NCI-H2029 (cell line): Measurements from ENCODE around the gene SMARCC2.
A peak's percentile ranks its signal among the peaks of the same experiment; 100 is the strongest.

Experiments
- DNase-seq: peaks from one replicate; lab custom pipeline; 2025; lab: John Stamatoyannopoulos, UW

The SMARCC2 gene

GRCh38 chr12:56189099-56189917, at the start of gene SMARCC2:
Gene SMARCC2, minus strand, starts transcription at chr12:56189483. Its CDS starts 22 bp downstream, at chr12:56189461.
- peak; percentile 84 for DNase-seq

DNA sequence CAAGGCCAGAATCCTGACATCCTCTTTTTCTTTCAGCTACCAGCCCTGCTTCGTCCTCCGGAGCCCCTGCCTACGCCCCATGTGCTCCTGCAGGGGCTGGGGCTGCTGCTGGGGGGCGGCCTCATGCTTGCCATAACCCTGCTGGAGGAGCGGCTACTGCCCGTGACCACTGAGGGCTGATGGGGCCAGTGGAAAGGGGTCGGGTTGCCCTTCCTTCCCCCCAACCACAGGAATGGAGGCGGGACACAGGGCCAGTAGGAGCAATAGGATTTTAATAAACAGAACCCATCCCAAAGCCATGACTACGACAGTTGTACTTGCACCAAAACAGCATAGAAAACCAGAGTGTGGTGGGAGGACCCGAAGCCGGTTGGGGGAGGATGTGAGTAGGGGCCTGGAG, 48.3 kb upstream of the SMARCC2 start:
- no peak for DNase-seq

DNA sequence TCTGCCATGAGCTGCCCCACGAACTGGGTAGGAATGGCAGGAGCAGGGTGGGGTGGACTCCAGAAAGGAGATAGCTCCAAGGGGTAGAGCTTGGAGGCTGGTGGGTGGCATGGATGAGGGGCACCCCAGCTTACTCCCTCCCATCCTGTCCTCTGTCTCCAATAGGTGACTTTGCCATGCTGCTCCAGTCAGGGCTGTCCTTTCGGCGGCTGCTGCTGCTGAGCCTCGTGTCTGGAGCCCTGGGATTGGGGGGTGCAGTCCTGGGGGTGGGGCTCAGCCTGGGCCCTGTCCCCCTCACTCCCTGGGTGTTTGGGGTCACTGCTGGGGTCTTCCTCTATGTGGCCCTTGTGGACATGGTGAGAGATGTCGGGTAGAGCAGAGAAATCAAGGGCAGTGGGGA, 47.7 kb upstream of the SMARCC2 start:
- DNase-seq = no peak

DNA sequence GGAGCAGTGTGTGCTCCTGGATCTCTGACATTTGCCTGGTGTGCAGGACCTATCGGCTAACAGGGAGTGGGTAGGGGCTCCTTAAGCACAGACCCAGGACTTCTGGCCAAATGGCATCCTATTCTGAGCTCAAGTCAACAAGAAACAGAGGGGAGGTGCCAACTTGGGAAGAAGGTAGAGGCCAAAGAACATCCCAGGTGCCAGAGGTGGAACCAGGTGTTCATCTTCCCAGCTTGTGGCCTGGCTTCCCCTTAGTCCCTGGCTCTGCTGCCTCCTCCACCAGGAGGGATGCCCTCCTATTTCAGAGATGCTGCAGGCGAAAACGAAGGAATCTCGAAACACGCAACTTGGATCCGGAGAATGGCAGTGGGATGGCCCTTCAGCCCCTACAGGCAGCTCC, 46.8 kb upstream of the SMARCC2 start:
- DNase-seq = no peak

DNA sequence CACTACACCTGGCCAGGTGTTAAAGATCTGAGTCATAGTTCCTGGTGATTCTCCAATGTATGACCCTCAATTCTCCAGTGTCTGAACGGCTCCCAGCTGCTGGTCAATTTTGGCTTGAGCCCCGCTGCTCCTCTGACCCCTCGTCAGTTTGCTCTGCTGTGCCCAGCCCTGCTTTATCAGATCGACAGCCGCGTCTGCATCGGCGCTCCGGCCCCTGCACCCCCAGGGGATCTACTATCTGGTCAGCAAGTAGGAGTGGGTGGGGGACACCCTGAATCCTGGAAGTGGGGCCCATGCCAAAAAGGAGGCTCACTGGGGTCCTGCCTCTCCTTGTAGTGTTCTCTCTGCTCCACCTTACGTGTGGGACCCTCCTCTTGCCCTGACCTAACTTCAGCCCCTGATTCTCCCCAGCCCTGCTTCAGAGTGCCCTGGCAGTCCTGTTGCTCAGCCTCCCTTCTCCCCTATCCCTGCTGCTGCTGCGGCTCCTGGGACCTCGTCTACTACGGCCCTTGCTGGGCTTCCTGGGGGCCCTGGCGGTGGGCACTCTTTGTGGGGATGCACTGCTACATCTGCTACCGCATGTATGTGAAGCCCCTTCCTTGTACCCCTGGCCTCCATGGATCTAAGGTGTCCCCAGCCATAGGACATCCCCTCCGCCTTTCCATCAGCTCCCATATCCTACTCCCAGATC, 45.6 kb upstream of the SMARCC2 start:
- no peak for DNase-seq

- DNase-seq = no peak
Measured at GRCh38 chr12:56231184-56231582, 41.9 kb upstream of the SMARCC2 start.

DNA sequence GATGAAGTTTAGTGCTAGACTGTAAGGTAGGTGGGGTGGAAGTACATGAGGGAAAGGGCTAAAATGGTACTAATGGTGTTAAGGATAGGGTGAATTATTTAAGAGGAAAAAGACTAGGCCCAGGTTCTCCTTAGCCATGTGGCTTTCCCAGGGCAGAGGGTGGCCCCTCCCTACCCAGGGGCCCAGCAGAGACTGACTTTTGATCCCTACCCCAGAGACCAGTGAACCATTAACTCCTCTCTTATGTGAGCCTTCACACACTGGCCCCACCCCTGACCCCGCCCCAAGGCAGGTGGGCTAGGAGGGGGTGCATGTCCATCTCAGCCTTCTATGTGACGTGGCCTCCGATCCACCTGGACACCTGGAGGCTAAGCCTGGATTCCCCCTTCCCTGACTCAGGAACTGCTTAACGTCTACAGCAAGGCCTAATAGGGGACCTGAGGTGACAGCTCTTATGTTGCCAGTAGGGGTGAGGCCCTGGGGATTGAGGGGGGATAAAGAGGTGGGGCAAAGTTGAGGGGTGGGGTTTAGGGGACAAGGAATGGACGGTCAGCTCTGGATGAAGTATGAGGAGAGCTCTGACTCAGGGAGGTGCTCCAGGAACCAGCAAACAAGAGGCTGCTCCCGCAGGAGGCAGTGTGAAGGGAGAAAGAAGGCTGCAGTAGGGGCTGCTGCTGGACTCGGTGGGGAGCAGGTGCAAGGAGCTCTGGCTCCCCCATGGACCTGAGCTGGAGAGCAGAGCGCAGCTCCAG, 41.3 kb upstream of the SMARCC2 start:
- no peak for DNase-seq

DNA sequence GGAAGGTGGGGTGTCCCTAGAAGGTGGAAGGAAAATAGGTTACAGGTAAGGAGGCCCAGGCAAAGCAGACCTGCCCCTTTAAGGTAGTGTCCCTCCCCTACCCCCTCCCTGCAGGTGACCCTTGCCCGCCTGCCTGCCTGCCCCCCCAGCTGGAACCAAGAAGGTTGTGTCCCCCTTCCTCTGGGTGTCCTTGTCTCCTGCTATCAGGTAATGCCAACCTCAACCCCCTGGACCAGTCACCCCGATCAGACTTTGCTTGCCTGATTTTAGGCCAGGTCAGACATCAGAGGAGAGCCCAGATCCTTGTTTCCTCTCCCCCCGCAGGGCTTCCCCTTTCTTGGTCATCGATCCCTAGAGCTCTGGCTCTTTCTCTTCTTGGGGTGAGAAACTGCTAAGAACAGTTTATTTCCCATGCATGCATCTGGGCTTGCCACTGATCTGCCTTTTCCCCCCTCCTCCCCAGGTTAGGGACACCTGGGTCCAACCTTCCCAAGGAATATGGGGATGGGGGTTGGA, 40.7 kb upstream of the SMARCC2 start, which contains the start of gene SLC39A5:
Gene SLC39A5, plus strand, starts transcription at position 136 of the 516 bp plus-strand sequence. CDS start 1,224 bp downstream, outside the sequence.
- DNase-seq = no peak

DNA sequence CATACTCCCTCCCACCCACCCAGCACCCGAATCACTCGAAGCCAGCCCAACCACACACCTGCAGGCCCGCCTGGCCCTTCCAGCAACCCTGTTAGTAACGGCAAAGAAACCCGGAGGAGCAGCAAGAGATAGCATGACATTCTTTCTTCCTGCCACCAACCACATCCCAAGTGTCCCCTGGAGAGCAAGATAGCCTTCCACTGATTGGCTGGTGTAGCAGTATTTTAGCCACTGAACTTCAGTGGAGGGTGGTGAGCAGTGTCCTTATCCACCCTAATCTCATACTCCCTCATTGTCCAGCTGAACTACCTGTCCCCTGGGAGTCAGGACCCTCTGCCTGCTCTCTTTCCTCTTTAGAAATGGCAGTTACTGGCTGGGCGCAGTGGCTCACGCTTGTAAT, 39.8 kb upstream of the SMARCC2 start:
- DNase-seq = no peak

DNA sequence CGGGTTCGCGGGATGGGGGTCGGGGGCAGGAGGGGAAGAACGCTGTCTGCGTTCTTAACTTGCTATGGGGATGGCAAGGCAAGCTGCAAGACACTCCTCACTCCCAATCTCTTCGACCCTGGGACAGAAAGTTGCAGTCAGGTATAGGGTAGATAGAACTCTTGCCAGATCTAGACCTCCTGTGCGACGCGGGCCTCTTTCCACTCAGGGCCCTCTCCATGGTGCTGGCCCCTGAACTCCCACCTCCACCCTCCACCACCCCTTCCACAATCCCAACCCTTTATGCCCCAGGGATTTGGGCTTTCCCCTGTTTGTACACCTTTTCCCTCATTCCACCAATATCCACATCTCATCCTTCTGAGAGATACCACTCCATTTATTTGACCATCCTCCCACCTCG, 35.7 kb upstream of the SMARCC2 start:
- no peak for DNase-seq

- peak; percentile 96 for DNase-seq
Measured at GRCh38 chr12:56224102-56224701, 34.9 kb upstream of the SMARCC2 start, which contains the start of gene NABP2. Gene NABP2, plus strand, starts transcription at chr12:56224342. Its CDS starts 515 bp downstream, at chr12:56224857.

- no peak for DNase-seq
Measured at GRCh38 chr12:56223571-56224101, 34.4 kb upstream of the SMARCC2 start.

DNA sequence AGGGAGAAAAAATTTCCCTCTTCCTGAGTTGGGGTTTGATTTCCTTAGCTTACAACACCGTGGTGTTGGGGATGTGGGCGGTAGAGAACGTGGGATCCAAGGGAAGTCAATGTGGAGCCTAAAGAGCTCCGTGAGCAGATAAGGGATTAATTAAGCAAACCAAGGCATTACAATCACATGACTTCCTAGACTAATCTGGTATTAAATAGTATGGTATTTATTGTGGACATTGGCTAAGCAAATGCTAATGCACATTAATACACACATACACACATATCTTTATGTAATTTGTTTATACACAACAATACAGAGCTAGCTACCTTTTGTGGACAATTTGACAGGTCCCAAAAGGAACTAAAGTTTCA, 33.2 kb upstream of the SMARCC2 start:
- no peak for DNase-seq

DNA sequence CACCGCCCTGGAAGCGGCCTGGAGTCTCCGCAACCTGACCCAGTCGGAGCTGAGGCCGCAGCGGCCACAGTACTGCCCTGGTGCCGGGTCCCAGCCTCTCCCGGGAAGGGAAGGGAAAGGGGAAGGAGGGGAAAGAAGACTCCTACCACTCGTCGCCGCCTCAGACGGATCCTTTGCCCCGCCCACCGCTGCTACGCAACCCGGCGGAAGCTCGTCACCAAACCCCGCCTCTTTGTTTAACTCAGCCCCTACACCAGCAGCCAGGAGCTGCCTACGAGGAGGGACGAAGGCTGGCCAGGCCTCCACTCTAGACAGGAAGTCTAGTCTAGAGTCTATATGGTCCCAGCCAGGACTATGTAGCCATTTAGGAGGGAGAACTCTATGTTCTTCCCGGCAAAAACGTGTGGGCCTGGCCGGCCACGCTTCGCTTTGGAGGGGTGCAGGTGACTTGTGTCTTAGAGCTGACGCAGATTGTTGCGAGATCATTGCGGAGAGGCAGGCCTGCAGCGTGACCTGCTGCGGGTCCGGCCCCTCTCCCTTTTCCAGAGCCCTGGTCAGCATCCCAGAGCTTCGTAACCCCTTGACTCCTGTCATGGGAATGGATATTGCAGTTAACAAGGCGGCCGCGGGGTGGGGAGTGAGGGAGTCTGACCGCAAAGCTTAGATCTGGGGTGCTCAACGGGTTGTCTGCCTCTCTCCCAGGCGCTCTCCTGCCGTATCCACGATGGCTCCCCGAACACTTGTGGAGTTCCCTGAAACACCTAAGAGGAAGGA, 32.7 kb upstream of the SMARCC2 start, which contains the start of gene RNF41:
Gene RNF41, minus strand, starts transcription at position 166 of the 774 bp plus-strand sequence. CDS start 7,875 bp downstream, outside the sequence.
- DNase-seq = peak; percentile 97

GRCh38 chr12:56221232-56221756, 32.0 kb upstream of the SMARCC2 start:
- peak; percentile 19 for DNase-seq

DNA sequence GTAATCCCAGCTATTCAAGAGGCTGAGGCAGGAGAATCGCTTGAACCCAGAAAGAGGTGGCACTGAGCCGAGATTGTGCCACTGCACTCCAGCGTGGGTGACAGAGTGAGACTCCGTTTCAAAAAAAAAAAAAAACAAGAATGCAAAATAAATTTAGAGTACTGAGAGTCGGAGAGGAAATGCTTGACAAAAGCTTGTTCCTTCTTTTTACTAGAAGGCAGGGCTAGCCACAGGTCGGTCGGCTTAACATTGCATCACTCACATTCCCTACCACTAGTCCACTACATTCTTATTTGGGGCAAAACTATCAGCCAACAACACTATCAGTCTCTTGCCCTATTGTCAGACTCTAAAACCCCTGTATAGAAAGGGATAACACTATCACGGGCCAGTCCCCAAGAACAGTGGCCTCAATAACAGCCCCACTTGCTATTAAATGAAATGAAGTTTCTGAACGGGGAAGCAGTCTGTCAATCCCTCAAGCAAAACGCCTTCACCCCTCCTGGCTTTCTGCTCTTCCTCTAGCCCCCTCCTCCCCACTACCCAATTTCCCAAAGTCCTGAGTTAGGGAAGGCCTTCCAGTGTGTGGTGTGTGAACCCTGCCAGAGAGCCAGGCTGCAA, 31.4 kb upstream of the SMARCC2 start:
- DNase-seq = no peak

- no peak for DNase-seq
Measured at GRCh38 chr12:56219840-56220239, 30.6 kb upstream of the SMARCC2 start.

DNA sequence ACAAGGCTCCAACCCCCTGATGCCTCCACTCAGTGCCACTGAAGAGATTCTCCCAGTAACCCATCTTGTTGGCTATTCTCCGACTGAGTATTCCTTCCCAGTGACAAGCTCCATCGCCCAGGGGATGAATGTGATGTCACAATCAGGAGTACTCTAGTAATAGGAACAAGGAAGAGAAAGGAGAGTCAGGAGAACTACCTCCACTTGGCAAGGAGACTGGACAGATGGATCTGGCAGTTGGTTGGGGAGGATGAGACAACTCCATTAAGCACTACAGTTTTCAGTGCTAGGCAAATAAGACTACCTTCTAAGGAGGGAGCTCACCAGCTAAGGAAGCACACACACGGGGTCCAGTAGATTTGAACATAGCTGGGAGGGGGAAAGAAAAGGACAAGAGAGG, 27.2 kb upstream of the SMARCC2 start:
- no peak for DNase-seq

GRCh38 chr12:56213878-56214277, 24.6 kb upstream of the SMARCC2 start:
- no peak for DNase-seq

GRCh38 chr12:56212361-56212760, 23.1 kb upstream of the SMARCC2 start:
- DNase-seq = no peak
